ENCODE data around the gene SLC19A3. TPM values are rescaled to one million over a fixed set of nuclear protein-coding genes. Genes with fewer than 3 reads are reported as not detected.

Gene SLC19A3
- total RNA-seq, 2 donors from 2014 or later: not detected

GRCh38 chr2:227643990-227644551, 73.8 kb downstream of the SLC19A3 start:
- H3K9me3 ChIP-seq (ENCODE audit: control insufficient read depth, low read length, poor library complexity, severe bottlenecking): no peaks in the 10 kb centered on the region
- no peak overlapping the region for H3K27ac Mint-ChIP-seq
- H3K36me3 Mint-ChIP-seq (ENCODE audit: low read depth): peaks cover 2% of the 10 kb centered on the region
- DNase-seq: no peak
- no peak for ATAC-seq
- H3K27me3 Mint-ChIP-seq: peaks cover 32% of the 10 kb centered on the region
- no peaks in the 10 kb centered on the region for H3K4me1 Mint-ChIP-seq
- no peak overlapping the region for H3K4me3 Mint-ChIP-seq

- Mint-ChIP-seq H3K27ac (no peak overlapping the region), H3K4me3 (no peak overlapping the region), H3K4me1 (no peaks in the 10 kb centered on the region), H3K36me3 (ENCODE audit: low read depth) (peaks cover 2% of the 10 kb centered on the region), H3K27me3 (peaks cover 19% of the 10 kb centered on the region)
- ATAC-seq: no peak
- DNase-seq: no peak
- no peaks in the 10 kb centered on the region for H3K9me3 ChIP-seq (ENCODE audit: control insufficient read depth, low read length, poor library complexity, severe bottlenecking)
Observed at GRCh38 chr2:227642656-227643055, 75.2 kb downstream of the SLC19A3 start.

GRCh38 chr2:227634201-227634600, 83.6 kb downstream of the SLC19A3 start:
- peaks cover 24% of the 10 kb centered on the region for H3K27me3 Mint-ChIP-seq
- H3K9me3 ChIP-seq (ENCODE audit: control insufficient read depth, low read length, poor library complexity, severe bottlenecking): no peaks in the 10 kb centered on the region
- no peak overlapping the region for H3K4me3 Mint-ChIP-seq
- DNase-seq (no peak), ATAC-seq (no peak)
- no peaks in the 10 kb centered on the region for H3K4me1 Mint-ChIP-seq
- no peaks in the 10 kb centered on the region for H3K36me3 Mint-ChIP-seq (ENCODE audit: low read depth)
- H3K27ac Mint-ChIP-seq: no peak overlapping the region

Other genes starting within 250 kb of the SLC19A3 start
- gene AGFG1, start 245.9 kb downstream of the SLC19A3 start, total RNA-seq: 10 to 100 TPM; 66.6 to 68.3 TPM
- gene SCYGR2, start 119.1 kb downstream of the SLC19A3 start, total RNA-seq: not detected
- not detected for gene SCYGR3, start 103.2 kb downstream of the SLC19A3 start, total RNA-seq
- under 1 TPM in 1 of 2 donors, not detected in 1; 0.99 TPM for gene SCYGR4, start 100.5 kb downstream of the SLC19A3 start, total RNA-seq
- gene SCYGR5, start 51.2 kb downstream of the SLC19A3 start, total RNA-seq: not detected
- gene SCYGR6, start 6.7 kb upstream of the SLC19A3 start, total RNA-seq: not detected
- not detected for gene SCYGR7, start 10.3 kb upstream of the SLC19A3 start, total RNA-seq
- gene SCYGR8, start 27.9 kb upstream of the SLC19A3 start, total RNA-seq: not detected
- 10 to 100 TPM; 24.3 to 39.7 TPM for gene CCL20, start 95.8 kb upstream of the SLC19A3 start, total RNA-seq
- not detected for gene DAW1, start 153.6 kb upstream of the SLC19A3 start, total RNA-seq

All from T-helper 17 cell (primary cell).